Neural progenitor cell (in vitro differentiated cells): Measurements from ENCODE around the gene GBGT1.

Experiments
- EZH2 ChIP-seq: fragments of 200-600 bp; sonication (generic); IDR thresholded peaks from 2 replicates; pipeline ENCODE4 v1.6.1; 2017; ENCODE audit warnings: antibody characterized with exemption, mild to moderate bottlenecking, moderate library complexity
- TF ChIP-seq, protein P1 (sequence below): fragments of 200-600 bp; sonication (generic); IDR thresholded peaks from 2 replicates; pipeline ENCODE4 v1.5.1; 2017; ENCODE audit warnings: antibody characterized with exemption, mild to moderate bottlenecking

DNA sequence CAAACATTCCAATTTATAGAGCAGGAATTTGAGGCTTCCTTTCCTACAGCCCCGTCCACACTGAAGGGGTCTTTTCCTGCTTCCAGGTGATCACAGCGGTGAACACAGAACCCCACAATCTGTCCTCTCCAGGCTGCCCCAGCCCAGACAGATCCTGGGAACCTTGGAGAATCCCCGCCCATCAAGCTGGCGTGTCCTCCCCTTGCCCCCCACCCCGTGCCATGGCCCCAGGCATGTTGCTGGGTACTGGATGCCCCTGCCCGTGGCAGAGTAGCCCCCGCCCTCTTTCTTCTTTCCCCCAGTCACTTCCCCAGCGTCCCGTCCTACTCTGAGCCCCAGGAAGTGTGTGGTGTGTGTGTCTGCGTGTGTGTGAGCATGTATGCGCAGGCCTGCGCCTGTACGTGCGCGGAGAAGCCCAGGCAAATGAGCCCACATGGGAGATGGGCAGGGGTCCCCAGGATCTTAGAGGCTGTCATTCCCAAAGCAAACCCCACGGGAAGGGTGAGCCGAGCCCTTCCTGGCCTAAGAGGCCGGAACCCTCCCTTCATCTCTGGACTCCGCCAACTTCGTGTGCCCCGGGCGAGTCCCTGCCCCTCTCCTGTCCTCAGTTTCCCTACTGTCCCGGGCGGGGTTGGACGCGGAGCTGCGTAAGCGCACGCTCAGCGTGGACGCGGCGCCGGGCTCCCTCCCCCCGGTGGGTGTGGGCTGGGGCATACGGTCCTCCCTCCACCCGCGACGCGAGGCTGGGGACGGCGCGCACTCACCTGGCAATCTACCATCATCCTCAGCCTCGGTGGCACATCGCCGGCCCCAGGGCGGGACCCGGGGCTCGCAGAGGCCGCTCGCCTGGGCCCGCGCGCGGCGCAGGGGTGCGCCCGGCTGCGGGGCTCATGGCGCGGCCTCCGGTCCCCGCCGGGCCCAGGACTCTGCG, 15.2 kb downstream of the GBGT1 start:
- TF ChIP-seq, protein P1, sequence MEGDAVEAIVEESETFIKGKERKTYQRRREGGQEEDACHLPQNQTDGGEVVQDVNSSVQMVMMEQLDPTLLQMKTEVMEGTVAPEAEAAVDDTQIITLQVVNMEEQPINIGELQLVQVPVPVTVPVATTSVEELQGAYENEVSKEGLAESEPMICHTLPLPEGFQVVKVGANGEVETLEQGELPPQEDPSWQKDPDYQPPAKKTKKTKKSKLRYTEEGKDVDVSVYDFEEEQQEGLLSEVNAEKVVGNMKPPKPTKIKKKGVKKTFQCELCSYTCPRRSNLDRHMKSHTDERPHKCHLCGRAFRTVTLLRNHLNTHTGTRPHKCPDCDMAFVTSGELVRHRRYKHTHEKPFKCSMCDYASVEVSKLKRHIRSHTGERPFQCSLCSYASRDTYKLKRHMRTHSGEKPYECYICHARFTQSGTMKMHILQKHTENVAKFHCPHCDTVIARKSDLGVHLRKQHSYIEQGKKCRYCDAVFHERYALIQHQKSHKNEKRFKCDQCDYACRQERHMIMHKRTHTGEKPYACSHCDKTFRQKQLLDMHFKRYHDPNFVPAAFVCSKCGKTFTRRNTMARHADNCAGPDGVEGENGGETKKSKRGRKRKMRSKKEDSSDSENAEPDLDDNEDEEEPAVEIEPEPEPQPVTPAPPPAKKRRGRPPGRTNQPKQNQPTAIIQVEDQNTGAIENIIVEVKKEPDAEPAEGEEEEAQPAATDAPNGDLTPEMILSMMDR: no peak
- no peak for TF ChIP-seq EZH2
